Activated CD8-positive, alpha-beta T cell treated with anti-CD3 and anti-CD28 coated beads for 36 hours (primary cell): ENCODE data around the gene GNAS. TPM values are rescaled to one million over a fixed set of nuclear protein-coding genes. Genes with fewer than 3 reads are reported as not detected.

Source experiments
- ATAC-seq: fragments of 200-7000 bp; cut with Tn5 transposase; one replicate; pipeline ENCODE4 v1.10.0; 2021; ENCODE audit warnings: mild to moderate bottlenecking, moderate library complexity
- CTCF ChIA-PET: fragments of 350-600 bp; sonication (Branson Sonifier 250); formaldehyde crosslinking; loops from one replicate; lab custom pipeline; 2021; ENCODE audit warnings: antibody characterized with exemption; lab: Charles Lee
- POLR2A ChIA-PET: fragments of 350-600 bp; sonication (Branson Sonifier 250); formaldehyde crosslinking; loops from one replicate; lab custom pipeline; 2021; ENCODE audit warnings: antibody characterized with exemption; lab: Charles Lee
- DNase-seq: peaks from one replicate; pipeline ENCODE4 v3.0.0-alpha.2; 2020
- H3K27ac Mint-ChIP-seq: one replicate; pipeline ENCODE4 v1.8.0; 2021; ENCODE audit warnings: mild to moderate bottlenecking, mixed read lengths
- H3K27me3 Mint-ChIP-seq: one replicate; pipeline ENCODE4 v1.8.0; 2021; ENCODE audit warnings: mixed read lengths
- H3K36me3 Mint-ChIP-seq: one replicate; pipeline ENCODE4 v1.8.0; 2021; ENCODE audit warnings: low read depth, mixed read lengths
- H3K4me1 Mint-ChIP-seq: one replicate; pipeline ENCODE4 v1.8.0; 2021; ENCODE audit warnings: low read depth, mixed read lengths
- H3K4me3 Mint-ChIP-seq: one replicate; pipeline ENCODE4 v1.8.0; 2021; ENCODE audit warnings: mild to moderate bottlenecking, moderate library complexity, mixed read lengths
- H3K9me3 Mint-ChIP-seq: one replicate; pipeline ENCODE4 v1.8.0; 2021; ENCODE audit warnings: mixed read lengths
- intact Hi-C: fragments of 100-400 bp; cut with micrococcal nuclease; formaldehyde crosslinking; loops from one replicate; pipeline ENCODE4 v1.10.0; 2022
- total RNA-seq, 2 experiments: library from RNA; stranded (reverse); gene quantifications; one replicate each; pipeline ENCODE4 v1.2.3, GENCODE V29; 2021
- TF ChIP-seq, protein P1 (sequence below): fragments of 200-600 bp; IDR thresholded peaks from one replicate; pipeline ENCODE4 v1.8.0; 2022; ENCODE audit warnings: antibody characterized with exemption, mild to moderate bottlenecking

The GNAS gene
- total RNA-seq, 2 experiments from 2014 or later = 703 to 723 TPM

DNA sequence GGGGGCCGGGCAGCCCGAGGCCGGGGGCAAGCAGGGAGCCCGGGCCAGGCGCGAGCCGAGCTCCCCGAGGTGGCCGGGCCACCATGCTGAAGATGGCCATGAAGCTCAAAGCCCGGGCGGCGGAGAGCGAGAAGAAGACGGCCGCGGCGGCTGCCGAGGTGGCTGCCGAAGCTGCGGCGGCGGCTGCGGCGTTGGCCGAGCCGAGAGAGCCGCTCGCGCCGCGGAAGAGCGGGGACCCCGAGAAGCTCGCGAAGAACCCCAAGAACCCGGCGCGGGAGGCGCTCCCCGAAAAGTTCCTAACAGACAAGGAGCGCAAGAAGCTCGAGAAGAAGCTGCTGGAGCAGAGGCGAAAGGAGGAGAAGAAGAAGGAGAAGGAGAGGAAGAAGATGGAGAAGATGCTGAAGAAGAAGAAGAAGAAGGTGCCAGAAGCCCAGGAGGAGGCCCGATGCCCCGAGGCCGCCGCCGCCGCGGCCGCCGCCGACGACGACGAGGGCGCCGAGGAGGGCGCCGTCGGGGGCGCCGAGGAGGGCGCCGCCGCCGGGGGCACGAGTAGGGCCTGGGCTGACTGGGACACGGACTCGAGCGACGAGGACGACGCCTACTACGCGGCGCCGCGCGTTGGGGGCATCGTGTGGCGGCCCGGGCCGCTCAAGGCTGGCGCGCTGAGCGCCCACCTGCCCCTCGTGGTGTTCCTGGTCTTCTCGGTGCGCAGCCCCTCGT, 37.4 kb downstream of the GNAS start:
- TF ChIP-seq, protein P1, sequence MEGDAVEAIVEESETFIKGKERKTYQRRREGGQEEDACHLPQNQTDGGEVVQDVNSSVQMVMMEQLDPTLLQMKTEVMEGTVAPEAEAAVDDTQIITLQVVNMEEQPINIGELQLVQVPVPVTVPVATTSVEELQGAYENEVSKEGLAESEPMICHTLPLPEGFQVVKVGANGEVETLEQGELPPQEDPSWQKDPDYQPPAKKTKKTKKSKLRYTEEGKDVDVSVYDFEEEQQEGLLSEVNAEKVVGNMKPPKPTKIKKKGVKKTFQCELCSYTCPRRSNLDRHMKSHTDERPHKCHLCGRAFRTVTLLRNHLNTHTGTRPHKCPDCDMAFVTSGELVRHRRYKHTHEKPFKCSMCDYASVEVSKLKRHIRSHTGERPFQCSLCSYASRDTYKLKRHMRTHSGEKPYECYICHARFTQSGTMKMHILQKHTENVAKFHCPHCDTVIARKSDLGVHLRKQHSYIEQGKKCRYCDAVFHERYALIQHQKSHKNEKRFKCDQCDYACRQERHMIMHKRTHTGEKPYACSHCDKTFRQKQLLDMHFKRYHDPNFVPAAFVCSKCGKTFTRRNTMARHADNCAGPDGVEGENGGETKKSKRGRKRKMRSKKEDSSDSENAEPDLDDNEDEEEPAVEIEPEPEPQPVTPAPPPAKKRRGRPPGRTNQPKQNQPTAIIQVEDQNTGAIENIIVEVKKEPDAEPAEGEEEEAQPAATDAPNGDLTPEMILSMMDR = no peak
- H3K36me3 Mint-ChIP-seq = peaks cover 21% of the 10 kb centered on the region

GRCh38 chr20:58890518-58891085, 38.1 kb downstream of the GNAS start:
- Mint-ChIP-seq H3K36me3 (peaks cover 28% of the 10 kb centered on the region), H3K4me3 (peak overlapping the region; percentile 89), H3K9me3 (no peaks in the 10 kb centered on the region), H3K27ac (peak overlapping the region; percentile 99), H3K27me3 (no peaks in the 10 kb centered on the region), H3K4me1 (peaks cover 38% of the 10 kb centered on the region)
- intact Hi-C loops = loop anchor here (5.0 kb wide), 2 partner anchors 92 to 142 kb away; partner anchors contain the start of genes ATP5F1E and NELFCD
- ChIA-PET POLR2A (interaction anchor here (0.8 to 2.4 kb wide), 9 partner anchors 9 to 269 kb away, joined by 3 to 13 read pairs (median 6); partner anchors contain the start of genes ATP5F1E, NELFCD, PRELID3B and STX16), CTCF (no interaction called here)
- DNase-seq (peak; percentile 73), ATAC-seq (peak; percentile 29)
- TF ChIP-seq, protein P1 = no peak

More for the DNA sequence above, 37.4 kb downstream of the GNAS start:
- ATAC-seq (no peak), DNase-seq (no peak)
- Mint-ChIP-seq H3K27ac (peak overlapping the region; percentile 99), H3K9me3 (no peaks in the 10 kb centered on the region), H3K4me3 (peak overlapping the region; percentile 89), H3K27me3 (no peaks in the 10 kb centered on the region), H3K4me1 (peaks cover 33% of the 10 kb centered on the region)
- CTCF ChIA-PET = no interaction called here
- intact Hi-C loops = loop anchor here (5.0 kb wide), 2 partner anchors 92 to 142 kb away; partner anchors contain the start of genes ATP5F1E and NELFCD
- POLR2A ChIA-PET = interaction anchor here (0.6 to 1.8 kb wide), 12 partner anchors 8 to 318 kb away, joined by 3 to 14 read pairs (median 3); partner anchors contain the start of genes ATP5F1E and NELFCD

DNA sequence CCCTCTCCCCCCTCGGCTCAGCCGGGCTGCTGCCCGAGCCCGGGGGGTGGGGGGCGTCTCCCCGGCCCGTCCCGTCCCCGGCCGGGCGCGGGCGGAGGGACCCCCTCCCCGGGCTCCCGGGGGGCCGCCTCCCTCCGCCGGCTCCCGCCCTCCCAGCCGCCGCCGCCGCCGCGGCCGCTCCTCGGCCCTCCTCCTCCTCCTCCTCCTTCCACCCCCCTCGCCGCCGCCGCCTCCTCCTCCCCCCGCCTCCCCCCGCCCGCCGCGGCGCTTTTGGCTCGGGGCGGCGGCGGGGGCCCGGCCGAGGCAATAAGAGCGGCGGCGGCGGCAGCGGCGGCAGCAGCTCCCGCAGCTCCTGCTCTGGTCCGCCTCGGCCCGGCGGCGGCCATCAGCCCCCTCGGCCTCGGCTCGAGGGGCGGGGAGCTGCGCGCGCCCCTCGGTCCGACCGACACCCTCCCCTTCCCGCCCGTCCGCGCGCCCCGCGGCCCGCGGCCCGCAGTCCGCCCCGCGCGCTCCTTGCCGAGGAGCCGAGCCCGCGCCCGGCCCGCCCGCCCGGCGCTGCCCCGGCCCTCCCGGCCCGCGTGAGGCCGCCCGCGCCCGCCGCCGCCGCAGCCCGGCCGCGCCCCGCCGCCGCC, 38.7 kb downstream of the GNAS start:
- Mint-ChIP-seq H3K36me3 (peaks cover 34% of the 10 kb centered on the region), H3K4me3 (peak overlapping the region; percentile 63), H3K4me1 (peaks cover 40% of the 10 kb centered on the region), H3K27ac (peak overlapping the region; percentile 84), H3K27me3 (no peaks in the 10 kb centered on the region), H3K9me3 (no peaks in the 10 kb centered on the region)
- ChIA-PET CTCF (no interaction called here), POLR2A (interaction anchor here (1.0 to 2.4 kb wide), 7 partner anchors 10 to 240 kb away, joined by 3 to 13 read pairs (median 5); partner anchors contain the start of genes ATP5F1E, NELFCD, PRELID3B and STX16)
- ATAC-seq = peak; percentile 21
- TF ChIP-seq, protein P1 = no peak
- peak; percentile 72 for DNase-seq
- intact Hi-C loops = loop anchor here (5.0 kb wide), 2 partner anchors 91 to 141 kb away; partner anchors contain the start of genes ATP5F1E and NELFCD

- TF ChIP-seq, protein P1 = no peak
- Mint-ChIP-seq H3K4me3 (peak overlapping the region; percentile 99), H3K9me3 (no peaks in the 10 kb centered on the region), H3K4me1 (peaks cover 40% of the 10 kb centered on the region), H3K27ac (peak overlapping the region; percentile 99), H3K36me3 (peaks cover 37% of the 10 kb centered on the region), H3K27me3 (no peaks in the 10 kb centered on the region)
- ChIA-PET POLR2A (interaction anchor here (0.7 to 2.4 kb wide), 8 partner anchors 10 to 241 kb away, joined by 3 to 13 read pairs (median 4); partner anchors contain the start of genes ATP5F1E, NELFCD, PRELID3B and STX16), CTCF (no interaction called here)
- intact Hi-C loops = loop anchor here (5.0 kb wide), 2 partner anchors 91 to 141 kb away; partner anchors contain the start of genes ATP5F1E and NELFCD
- no peak for ATAC-seq
- peak; percentile 50 for DNase-seq
These were observed 39.2 kb downstream of the GNAS start for GRCh38 chr20:58891718-58892140.
